Coronary artery (tissue), 2 donors: Measurements from ENCODE around the gene ATP6V1G1.

Experiments used
- DNase-seq: peaks from one replicate; pipeline ENCODE4 v3.0.0-alpha.2; 2017; ENCODE audit warnings: low spot score
- H3K27ac ChIP-seq, 2 donors: fragments of 200-600 bp; sonication (generic); one replicate each; pipeline ENCODE4 v1.5.1; 2016 to 2019
- H3K4me3 ChIP-seq: fragments of 200-600 bp; sonication (generic); 2 replicates; pipeline ENCODE4 v1.5.1; 2016; ENCODE audit warnings: mild to moderate bottlenecking, moderate library complexity
- CTCF ChIP-seq: fragments of 200-600 bp; sonication (generic); IDR thresholded peaks from one replicate; pipeline ENCODE4 v1.5.1; 2019; ENCODE audit warnings: antibody characterized with exemption

The ATP6V1G1 gene

GRCh38 chr9:114551750-114552685 is 35.6 kb upstream of the ATP6V1G1 start:
- TF ChIP-seq CTCF: no peak
- no peak overlapping the region for H3K4me3 ChIP-seq
- no peak overlapping the region for H3K27ac ChIP-seq
- no peak for DNase-seq

GRCh38 chr9:114552706-114553105 is 34.9 kb upstream of the ATP6V1G1 start:
- Histone ChIP-seq H3K27ac (no peak overlapping the region), H3K4me3 (no peak overlapping the region)
- no peak for TF ChIP-seq CTCF
- no peak for DNase-seq

DNA sequence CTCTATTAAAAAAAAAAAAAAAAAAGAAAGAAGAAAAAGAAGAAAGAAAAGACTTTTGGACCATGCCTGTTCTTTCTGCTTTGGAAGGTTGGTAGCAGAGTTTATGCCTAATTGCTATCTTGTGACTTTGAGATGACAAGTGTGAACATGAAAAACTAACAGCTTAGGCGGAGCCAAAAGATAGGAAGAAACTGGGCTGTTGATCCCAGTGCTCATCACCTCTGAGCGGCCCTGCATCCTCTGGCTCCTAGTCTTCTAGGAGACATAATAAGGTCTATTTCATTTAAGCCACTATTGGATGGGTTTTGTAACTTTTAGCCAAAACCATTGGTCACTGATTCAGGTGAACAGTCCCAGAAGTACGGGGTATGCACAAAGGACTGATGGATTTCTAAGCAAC is 34.4 kb upstream of the ATP6V1G1 start:
- TF ChIP-seq CTCF: no peak
- no peak overlapping the region for H3K27ac ChIP-seq
- no peak for DNase-seq
- H3K4me3 ChIP-seq: no peak overlapping the region

- Histone ChIP-seq H3K4me3 (no peak overlapping the region), H3K27ac (no peak overlapping the region)
- no peak for DNase-seq
- TF ChIP-seq CTCF: no peak
These were observed 31.9 kb upstream of the ATP6V1G1 start for GRCh38 chr9:114555696-114556095.

- H3K4me3 ChIP-seq: no peak overlapping the region
- no peak overlapping the region for H3K27ac ChIP-seq
- no peak for TF ChIP-seq CTCF
- DNase-seq: no peak
These were observed 29.4 kb upstream of the ATP6V1G1 start for GRCh38 chr9:114558027-114558675.

DNA sequence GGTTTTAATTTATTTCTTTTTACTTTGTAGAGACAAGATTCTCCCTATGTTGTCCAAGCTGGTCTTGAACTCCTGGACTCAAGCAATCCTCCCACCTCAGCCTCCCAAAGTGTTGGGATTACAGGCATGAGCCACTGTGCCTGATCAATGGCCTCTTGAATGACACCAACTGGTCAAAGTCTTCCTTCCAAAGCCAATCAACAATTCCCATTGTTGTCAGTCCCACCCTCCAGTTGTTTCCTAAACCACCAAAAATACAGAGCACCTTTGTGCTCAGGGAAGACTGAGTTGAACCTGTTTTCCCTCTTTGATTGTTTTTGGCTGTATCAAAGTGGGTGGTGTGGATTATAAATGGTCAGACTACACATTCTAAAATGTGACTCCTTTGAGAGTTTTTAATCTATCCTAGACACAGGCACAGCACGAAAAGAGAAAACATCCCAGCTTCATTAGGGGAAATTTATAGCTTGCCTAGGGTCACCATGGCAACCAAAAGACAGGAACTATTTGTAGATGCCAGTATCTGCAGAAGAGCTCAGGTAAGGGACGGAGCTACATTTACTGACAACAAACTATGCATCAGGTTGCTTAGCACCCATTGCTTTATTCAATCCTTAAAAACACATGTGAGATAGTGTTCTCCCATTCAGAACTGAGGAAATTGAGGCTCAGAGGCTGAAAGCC is 27.6 kb upstream of the ATP6V1G1 start:
- Histone ChIP-seq H3K27ac (no peak overlapping the region), H3K4me3 (no peak overlapping the region)
- no peak for TF ChIP-seq CTCF
- DNase-seq: no peak
